HL-60 (cell line): Measurements from ENCODE around the gene NKX1-1.
"Not testable (repeated sequence)": the region's sequence is repeated elsewhere in the genome, so short reads cannot be mapped to it uniquely, and the experiment has no call there.

ENCODE experiments used
- DNase-seq, 2 experiments: peaks; one replicate each; pipeline ENCODE4 v3.0.0-alpha.2; 2010 to 2020; ENCODE audit warnings: low read depth in 1 of 2, low spot score in 1 of 2
- H3K27ac ChIP-seq: fragments of 250-450 bp; sonication (Bioruptor Pico); replicated peaks from 2 replicates; pipeline ENCODE4 v1.5.1; 2020; ENCODE audit warnings: mild to moderate bottlenecking, moderate library complexity
- H3K27me3 ChIP-seq: fragments of 250-450 bp; sonication (Bioruptor Pico); 2 replicates; pipeline ENCODE4 v1.5.1; 2021; ENCODE audit warnings: mild to moderate bottlenecking, moderate library complexity; ENCODE audit not compliant: insufficient read depth, poor library complexity, severe bottlenecking
- H3K4me3 ChIP-seq: replicated peaks from 2 replicates; pipeline ENCODE4 v1.5.1; 2011; ENCODE audit warnings: mild to moderate bottlenecking, control low read depth, low read length; ENCODE audit not compliant: insufficient read depth
- GABPA ChIP-seq: IDR thresholded peaks from 2 replicates; pipeline ENCODE4 v1.6.1; 2012; ENCODE audit warnings: low read depth
- POLR2AphosphoS5 ChIP-seq: IDR thresholded peaks from 2 replicates; pipeline ENCODE4 v1.6.1; 2012; ENCODE audit warnings: low read depth
- SPI1 ChIP-seq: IDR thresholded peaks from 2 replicates; pipeline ENCODE4 v1.6.1; 2012; ENCODE audit warnings: low read depth, mild to moderate bottlenecking, borderline replicate concordance
- TF ChIP-seq, protein P1 (sequence below): IDR thresholded peaks from 2 replicates; pipeline ENCODE4 v1.6.1; 2012; ENCODE audit warnings: low read depth; ENCODE audit not compliant: insufficient replicate concordance
- TF ChIP-seq, protein P2 (sequence below): IDR thresholded peaks from one replicate; pipeline ENCODE4 v1.5.1; 2011; ENCODE audit warnings: low read length, control low read depth, inconsistent platforms; ENCODE audit not compliant: insufficient read depth

NKX1-1 gene

DNA sequence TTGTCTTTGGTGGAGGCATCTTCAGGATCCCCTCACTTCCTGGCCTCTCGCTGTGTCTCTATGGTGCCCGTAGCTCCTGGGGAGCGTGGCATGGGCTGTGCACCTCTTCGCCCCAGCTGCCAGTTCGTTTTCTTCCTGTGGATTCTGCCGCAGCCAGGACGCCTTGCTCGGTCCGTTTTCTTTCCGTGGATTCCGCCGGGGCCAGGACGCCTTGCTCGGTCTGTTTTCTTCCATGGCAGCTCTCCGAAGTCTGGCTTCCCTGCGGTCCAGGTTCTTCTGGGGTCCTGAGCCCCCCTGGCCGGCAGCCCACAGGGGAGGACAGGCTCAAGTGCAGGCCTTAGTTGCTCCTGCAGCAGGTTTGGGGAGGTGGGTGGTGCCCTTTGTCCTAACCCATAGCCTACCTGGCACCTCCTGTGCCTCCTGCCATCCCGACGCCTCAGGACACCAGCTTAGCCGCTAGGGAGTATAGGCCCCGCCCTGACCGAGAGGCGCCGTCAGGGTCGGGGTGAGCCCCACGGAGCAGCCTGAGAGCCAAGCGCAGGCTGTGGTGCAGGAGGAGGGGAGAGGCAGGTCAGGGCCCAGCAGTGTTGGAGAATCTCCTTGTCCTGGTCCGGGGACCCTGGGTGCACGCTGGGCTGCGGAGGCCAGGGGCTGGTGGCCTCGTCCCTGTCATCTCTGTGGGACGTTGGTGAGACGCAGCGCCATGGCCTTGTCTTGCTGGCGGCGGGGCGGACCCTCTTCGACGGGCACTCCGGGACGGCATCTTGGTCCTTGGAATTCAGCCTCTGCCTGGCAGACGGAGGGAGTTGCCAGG lies 32.1 kb downstream of the NKX1-1 start:
- H3K27me3 ChIP-seq = no peaks in the 10 kb centered on the region
- H3K27ac ChIP-seq = no peak overlapping the region
- TF ChIP-seq SPI1 (no peak), POLR2AphosphoS5 (no peak), GABPA (no peak)
- TF ChIP-seq, protein P1, sequence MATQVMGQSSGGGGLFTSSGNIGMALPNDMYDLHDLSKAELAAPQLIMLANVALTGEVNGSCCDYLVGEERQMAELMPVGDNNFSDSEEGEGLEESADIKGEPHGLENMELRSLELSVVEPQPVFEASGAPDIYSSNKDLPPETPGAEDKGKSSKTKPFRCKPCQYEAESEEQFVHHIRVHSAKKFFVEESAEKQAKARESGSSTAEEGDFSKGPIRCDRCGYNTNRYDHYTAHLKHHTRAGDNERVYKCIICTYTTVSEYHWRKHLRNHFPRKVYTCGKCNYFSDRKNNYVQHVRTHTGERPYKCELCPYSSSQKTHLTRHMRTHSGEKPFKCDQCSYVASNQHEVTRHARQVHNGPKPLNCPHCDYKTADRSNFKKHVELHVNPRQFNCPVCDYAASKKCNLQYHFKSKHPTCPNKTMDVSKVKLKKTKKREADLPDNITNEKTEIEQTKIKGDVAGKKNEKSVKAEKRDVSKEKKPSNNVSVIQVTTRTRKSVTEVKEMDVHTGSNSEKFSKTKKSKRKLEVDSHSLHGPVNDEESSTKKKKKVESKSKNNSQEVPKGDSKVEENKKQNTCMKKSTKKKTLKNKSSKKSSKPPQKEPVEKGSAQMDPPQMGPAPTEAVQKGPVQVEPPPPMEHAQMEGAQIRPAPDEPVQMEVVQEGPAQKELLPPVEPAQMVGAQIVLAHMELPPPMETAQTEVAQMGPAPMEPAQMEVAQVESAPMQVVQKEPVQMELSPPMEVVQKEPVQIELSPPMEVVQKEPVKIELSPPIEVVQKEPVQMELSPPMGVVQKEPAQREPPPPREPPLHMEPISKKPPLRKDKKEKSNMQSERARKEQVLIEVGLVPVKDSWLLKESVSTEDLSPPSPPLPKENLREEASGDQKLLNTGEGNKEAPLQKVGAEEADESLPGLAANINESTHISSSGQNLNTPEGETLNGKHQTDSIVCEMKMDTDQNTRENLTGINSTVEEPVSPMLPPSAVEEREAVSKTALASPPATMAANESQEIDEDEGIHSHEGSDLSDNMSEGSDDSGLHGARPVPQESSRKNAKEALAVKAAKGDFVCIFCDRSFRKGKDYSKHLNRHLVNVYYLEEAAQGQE = no peak
- TF ChIP-seq, protein P2, sequence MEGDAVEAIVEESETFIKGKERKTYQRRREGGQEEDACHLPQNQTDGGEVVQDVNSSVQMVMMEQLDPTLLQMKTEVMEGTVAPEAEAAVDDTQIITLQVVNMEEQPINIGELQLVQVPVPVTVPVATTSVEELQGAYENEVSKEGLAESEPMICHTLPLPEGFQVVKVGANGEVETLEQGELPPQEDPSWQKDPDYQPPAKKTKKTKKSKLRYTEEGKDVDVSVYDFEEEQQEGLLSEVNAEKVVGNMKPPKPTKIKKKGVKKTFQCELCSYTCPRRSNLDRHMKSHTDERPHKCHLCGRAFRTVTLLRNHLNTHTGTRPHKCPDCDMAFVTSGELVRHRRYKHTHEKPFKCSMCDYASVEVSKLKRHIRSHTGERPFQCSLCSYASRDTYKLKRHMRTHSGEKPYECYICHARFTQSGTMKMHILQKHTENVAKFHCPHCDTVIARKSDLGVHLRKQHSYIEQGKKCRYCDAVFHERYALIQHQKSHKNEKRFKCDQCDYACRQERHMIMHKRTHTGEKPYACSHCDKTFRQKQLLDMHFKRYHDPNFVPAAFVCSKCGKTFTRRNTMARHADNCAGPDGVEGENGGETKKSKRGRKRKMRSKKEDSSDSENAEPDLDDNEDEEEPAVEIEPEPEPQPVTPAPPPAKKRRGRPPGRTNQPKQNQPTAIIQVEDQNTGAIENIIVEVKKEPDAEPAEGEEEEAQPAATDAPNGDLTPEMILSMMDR = no peak
- H3K4me3 ChIP-seq = no peak overlapping the region
- no peak for DNase-seq

- H3K27ac ChIP-seq, H3K4me3 ChIP-seq, DNase-seq, H3K27me3 ChIP-seq: not testable (repeated sequence)
These were observed 33.7 kb downstream of the NKX1-1 start for GRCh38 chr4:1372576-1372975.

GRCh38 chr4:1371176-1372165 lies 34.8 kb downstream of the NKX1-1 start:
- TF ChIP-seq POLR2AphosphoS5 (no peak), GABPA (no peak)
- TF ChIP-seq, protein P1 = no peak
- TF ChIP-seq, protein P2 = no peak
- no peak for DNase-seq
- no peak overlapping the region for H3K27ac ChIP-seq
- H3K27me3 ChIP-seq = no peaks in the 10 kb centered on the region
- no peak overlapping the region for H3K4me3 ChIP-seq

DNA sequence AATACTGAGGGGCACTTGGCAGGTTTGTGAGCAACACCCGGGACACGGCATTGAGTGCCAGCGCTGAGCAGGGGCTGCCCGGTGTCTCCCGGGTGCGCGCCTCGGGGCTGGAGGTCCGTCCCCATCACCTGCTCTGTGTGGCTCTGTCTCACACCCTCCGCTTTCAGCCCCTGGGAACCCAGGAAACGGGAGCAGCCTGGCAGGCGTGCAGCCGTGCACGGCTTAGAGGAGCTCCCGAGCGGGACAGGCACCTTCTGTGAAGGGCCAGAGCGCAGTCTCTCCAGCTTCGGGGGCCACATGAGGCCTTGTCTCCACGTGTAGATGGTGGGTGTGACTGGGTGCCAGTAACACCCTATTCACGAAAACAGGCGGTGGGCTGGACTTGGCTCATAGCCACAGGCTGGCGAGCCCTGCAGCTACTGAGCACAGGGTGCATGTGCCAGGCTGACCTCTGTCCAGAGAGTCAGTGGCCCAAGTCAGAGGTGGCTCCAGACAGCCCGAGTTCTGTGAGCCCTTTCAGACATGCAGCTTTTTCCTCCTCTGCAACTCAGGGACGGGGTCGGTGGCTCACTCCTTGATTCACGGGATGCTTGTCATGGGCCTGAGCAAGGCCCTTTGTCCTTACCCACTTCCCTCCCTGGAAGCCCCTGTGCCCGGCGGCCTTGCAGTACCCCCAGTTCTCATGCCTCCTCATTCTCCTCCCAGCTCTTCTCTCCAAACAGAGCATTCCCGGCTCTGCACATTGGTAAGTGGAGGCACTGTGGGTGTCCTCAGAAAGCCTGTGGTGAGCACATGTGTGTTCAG lies 35.7 kb downstream of the NKX1-1 start:
- DNase-seq = no peak
- Histone ChIP-seq H3K27me3 (no peaks in the 10 kb centered on the region), H3K27ac (no peak overlapping the region), H3K4me3 (no peak overlapping the region)
- TF ChIP-seq POLR2AphosphoS5 (no peak), SPI1 (no peak), GABPA (no peak)
- TF ChIP-seq, protein P1 = no peak
- TF ChIP-seq, protein P2 = no peak
